ENCODE results near the gene EPN2. TPM values are rescaled to one million over a fixed set of nuclear protein-coding genes. Genes with fewer than 3 reads are reported as not detected.
"Not testable (repeated sequence)": the region's sequence is repeated elsewhere in the genome, so short reads cannot be mapped to it uniquely, and the experiment has no call there.

The EPN2 gene
- total RNA-seq, 1 donor from 2014 or later = 30.8 TPM

GRCh38 chr17:19268611-19269010 lies 31.4 kb downstream of the EPN2 start:
- DNase-seq (ENCODE audit: low read depth, low spot score) = no peak

DNA sequence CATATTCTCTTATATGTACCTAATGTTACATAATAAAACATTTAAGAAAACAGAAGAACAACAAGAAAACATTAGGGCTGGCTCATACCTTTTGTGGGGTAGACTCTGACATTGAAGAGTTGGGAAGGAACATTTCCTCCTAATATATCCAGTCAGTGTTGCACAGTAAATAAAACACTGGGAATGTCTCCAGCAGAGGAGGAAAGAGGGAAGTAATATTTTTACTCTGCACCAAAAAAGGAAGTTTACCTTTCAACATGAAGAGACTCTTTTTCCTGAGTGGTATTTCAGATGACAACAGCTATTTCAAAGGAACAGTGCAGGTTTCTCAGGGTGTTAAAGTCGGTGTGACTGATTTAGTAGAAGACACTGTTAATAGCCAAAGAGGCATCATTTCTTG lies 31.9 kb downstream of the EPN2 start:
- no peak for DNase-seq (ENCODE audit: low read depth, low spot score)

- no peak for DNase-seq (ENCODE audit: low read depth, low spot score)
Observed at GRCh38 chr17:19269641-19270040, 32.5 kb downstream of the EPN2 start.

DNA sequence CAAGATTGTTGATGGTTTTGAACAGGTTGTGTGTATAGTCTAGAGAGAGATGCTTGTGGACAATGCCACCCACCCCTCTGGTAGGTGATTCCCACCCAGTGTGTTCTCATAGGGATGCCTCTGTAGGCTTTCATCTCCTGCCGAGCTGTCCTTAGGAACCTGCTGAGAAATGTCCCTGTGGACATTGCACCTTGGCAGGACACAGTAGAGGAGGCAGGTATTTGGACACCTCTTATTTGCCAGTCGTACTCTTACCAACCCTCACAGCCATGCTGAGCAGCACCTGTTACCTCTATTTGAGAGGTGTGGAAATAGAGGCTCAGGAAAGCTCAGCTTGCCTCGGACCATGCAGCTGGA lies 33.2 kb downstream of the EPN2 start:
- no peak for DNase-seq (ENCODE audit: low read depth, low spot score)

DNA sequence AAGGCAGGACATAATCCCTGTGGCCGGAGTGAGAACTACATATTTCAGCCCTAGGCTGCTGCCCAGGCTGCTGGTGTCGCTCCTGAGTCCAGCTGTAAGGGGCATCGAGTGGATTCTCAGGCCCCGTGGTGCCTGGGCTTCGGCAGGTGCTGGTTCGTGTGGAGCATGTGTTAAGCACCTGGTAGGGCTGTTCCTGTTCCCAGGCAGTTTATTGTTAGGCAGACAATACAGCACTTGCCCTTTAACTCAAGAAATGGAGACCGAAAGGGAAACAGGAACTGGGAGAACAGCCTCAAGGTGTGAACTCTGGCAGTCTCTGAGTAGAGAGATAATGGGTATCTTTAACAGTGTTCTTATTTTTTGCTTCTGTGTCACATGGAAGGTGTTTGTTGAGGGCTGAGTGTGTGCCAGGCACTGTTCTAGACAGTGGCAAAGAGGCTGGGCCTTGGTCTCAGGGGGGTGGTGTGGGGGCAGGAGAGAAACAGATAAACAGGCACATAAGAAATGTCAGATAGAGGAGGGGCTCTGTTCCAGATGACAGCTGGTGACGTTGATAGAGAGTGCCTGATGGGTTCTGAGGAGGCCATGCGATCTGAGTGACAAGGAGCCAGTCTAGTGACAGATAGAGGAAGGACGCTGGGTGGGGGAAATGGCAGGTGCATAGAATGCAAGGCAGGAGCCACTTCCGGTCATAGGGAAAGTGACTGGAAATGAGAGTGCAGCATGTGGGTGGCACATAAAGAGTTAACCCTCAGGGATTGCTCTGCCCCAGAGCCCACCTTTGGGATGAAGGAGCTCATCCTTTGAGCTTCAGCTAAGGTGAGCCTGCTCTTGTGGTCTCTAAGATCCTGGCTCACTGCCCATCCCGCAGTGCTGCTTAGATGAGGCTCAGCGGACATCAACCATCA lies 33.8 kb downstream of the EPN2 start:
- no peak for DNase-seq (ENCODE audit: low read depth, low spot score)

DNA sequence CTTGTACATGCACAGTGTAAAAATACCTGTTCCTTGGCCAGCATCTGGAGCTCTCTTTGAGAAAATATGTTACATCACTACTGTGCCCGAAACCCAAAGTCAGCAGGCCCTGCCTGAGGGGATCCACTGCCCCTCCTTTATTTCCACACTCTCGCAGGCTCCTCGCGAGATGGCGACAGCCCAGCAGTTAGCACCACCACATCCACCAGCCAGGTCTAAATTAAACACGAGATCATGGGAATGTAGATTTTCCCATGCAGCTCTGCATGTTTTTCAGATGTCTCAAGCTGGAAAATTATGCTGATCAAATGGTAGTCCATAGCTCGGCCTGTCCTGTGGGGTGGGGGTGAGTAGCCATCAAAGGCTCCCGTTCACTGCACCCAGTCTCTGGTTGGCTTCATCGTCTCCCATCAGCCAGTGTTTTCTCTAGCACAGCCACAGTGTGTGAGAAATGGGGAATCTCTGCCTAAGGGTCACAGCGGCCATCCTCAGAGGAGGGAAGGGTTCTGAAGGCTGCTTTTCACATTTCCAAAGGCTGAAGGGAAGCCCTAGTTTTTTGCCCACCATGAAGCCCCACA lies 34.7 kb downstream of the EPN2 start:
- no peak for DNase-seq (ENCODE audit: low read depth, low spot score)

- no peak for DNase-seq (ENCODE audit: low read depth, low spot score)
Observed at GRCh38 chr17:19273731-19274130, 36.6 kb downstream of the EPN2 start.

GRCh38 chr17:19274893-19275292 lies 37.7 kb downstream of the EPN2 start:
- no peak for DNase-seq (ENCODE audit: low read depth, low spot score)

DNA sequence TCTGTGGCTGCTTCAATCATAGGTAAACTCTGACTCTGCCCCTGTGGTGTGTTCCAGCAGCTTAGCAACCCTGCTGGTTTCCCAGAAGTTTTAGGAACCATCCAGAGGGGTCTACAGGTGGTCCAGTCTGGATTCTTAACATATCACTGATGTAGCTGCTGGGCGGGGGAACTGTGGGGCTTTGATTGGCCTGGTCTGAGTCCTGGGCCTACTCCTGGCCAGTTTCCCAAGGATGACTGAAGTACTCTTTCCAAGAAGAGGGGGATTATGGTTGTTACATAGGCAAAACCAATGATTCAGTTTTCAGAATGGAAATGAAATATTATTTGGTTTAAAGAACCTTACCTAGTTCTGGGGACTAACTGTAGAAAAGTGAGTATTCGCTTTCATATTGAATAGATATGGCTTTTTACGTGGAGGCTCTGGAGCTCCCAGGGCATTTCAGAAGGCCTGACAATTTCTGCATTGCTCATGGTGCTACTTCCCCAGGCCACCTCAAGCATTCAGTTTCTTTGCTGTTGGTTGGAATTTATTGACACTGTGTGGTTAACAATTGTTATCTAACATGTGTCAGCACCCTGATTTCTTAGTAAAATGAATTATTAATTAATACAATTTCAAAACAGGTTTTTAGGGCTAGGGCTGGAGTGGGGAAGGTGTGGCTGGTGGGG lies 38.4 kb downstream of the EPN2 start:
- DNase-seq (ENCODE audit: low read depth, low spot score) = no peak

DNA sequence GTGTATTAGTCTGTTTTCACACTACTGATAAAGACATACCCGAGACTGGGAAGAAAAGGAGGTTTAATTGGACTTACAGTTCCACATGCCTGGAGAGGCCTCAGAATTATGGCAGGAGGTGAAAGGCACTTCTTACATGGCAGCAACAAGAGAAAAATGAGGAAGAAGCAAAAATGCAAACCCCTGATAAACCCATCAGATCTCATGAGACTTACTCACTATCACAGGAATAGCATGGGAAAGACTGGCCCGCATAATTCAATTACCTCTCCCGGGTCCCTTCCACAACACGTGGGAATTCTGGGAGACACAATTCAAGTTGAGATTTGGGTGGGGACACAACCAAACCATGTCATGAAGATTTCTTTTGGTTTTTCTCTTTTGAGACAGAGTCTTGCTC lies 41.1 kb downstream of the EPN2 start:
- DNase-seq (ENCODE audit: low read depth, low spot score) = not testable (repeated sequence)

DNA sequence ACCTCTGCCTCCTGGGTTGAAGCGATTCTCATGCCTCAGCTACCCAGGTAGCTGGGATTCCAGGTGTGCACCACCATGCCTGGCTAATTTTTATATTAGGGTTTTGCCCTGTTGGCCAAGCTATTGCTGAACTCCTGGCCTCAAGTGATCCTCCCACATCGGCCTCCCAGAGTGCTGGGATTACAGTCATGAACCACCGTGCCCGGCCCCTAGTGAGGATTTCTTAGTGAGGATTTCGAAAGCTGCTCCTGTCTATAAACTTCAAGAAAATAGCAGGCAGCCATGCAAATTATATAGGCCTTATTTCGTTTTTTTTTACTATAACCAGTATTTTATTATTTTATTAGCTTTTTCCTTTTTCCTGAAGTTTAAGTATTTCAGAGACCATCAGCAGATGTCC lies 41.6 kb downstream of the EPN2 start:
- DNase-seq (ENCODE audit: low read depth, low spot score) = no peak

- no peak for DNase-seq (ENCODE audit: low read depth, low spot score)
Observed at GRCh38 chr17:19281161-19281560, 44.0 kb downstream of the EPN2 start.

- DNase-seq (ENCODE audit: low read depth, low spot score) = no peak
Observed at GRCh38 chr17:19284005-19284959, 47.1 kb downstream of the EPN2 start.

- no peak for DNase-seq (ENCODE audit: low read depth, low spot score)
Observed at GRCh38 chr17:19285213-19285900, 48.2 kb downstream of the EPN2 start.

GRCh38 chr17:19286751-19287341 lies 49.7 kb downstream of the EPN2 start:
- no peak for DNase-seq (ENCODE audit: low read depth, low spot score)

DNA sequence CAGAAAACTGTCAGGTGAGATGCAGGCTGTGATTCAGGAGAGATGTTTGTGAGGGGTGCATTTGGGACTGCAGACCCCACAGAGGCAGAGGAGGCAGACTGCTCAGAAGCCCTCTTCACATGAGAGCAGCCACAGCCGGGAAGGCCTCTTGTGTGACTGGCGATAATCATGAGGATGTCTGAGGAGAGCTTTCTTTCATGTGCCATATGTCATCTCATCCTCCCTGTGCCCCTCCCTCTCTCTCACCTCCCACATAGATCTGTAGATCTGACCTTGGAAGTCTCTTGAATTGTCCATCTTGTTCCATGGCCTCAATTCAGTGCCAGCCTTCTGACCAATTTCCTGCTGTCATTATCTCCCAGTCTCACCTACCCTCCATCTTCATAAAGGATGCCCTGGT lies 50.5 kb downstream of the EPN2 start:
- DNase-seq (ENCODE audit: low read depth, low spot score) = no peak

- no peak for DNase-seq (ENCODE audit: low read depth, low spot score)
Observed at GRCh38 chr17:19288453-19288852, 51.3 kb downstream of the EPN2 start.

- no peak for DNase-seq (ENCODE audit: low read depth, low spot score)
Observed at GRCh38 chr17:19290066-19290705, 53.0 kb downstream of the EPN2 start.

DNA sequence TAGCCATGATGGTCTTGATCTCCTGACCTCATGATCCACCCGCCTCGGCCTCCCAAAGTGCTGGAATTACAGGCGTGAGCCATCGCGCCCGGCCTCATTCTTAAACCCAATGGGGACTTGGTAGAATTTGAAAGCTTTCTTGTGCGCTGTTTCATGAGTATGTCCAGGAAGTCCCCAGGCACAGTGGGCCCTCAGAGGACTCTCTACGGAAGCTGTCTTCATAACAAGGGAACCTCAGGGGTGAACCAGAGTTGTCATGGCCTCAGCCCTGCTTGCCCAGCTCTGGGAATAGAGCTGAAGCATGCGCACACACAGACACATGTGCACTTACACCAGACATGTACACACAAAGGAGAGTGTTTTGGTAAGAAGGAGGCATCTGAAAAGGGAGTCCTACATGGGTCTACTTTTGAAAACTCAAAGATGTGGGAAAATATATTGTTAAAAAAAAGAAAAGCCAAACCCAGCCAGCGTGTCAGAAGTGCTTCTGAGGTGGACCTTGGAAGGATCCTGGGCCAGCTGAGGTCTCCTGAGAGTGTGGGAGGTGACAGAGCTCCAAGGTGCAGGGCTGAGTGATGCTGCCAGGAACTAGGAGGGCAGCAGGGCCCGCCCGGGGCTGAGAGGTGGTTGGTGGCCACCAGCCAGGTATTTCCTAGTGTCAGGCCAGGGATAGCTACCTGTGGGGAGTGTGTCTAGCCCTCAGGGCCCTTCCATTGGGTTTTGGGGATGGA lies 54.6 kb downstream of the EPN2 start:
- no peak for DNase-seq (ENCODE audit: low read depth, low spot score)

All from pulmonary artery endothelial cell (primary cell).